IPS-15b (cell line): Measurements from ENCODE around the gene UST.

Source experiments
- H3K27me3 ChIP-seq: one replicate; pipeline ENCODE4 v1.6.1; 2013; ENCODE audit warnings: low read length; ENCODE audit not compliant: control insufficient read depth, insufficient read depth
- H3K36me3 ChIP-seq: one replicate; pipeline ENCODE4 v1.6.1; 2013; ENCODE audit warnings: low read length; ENCODE audit not compliant: control insufficient read depth, insufficient read depth
- H3K4me1 ChIP-seq: one replicate; pipeline ENCODE4 v1.6.1; 2013; ENCODE audit warnings: mild to moderate bottlenecking, low read length; ENCODE audit not compliant: control insufficient read depth, insufficient read depth
- H3K4me3 ChIP-seq: one replicate; pipeline ENCODE4 v1.5.1; 2013; ENCODE audit warnings: low read depth, low read length
- H3K9ac ChIP-seq: one replicate; pipeline ENCODE4 v1.6.1; 2013; ENCODE audit warnings: low read depth, mild to moderate bottlenecking, low read length
- H3K9me3 ChIP-seq: one replicate; pipeline ENCODE4 v1.6.1; 2013; ENCODE audit warnings: mild to moderate bottlenecking, low read length; ENCODE audit not compliant: control insufficient read depth, insufficient read depth

UST gene

GRCh38 chr6:148831064-148831463, 84.2 kb downstream of the UST start:
- H3K4me1 ChIP-seq = peaks cover 4% of the 10 kb centered on the region

GRCh38 chr6:148831531-148831930, 84.7 kb downstream of the UST start:
- H3K4me3 ChIP-seq = no peak overlapping the region

More at GRCh38 chr6:148831064-148831463, 84.2 kb downstream of the UST start:
- no peaks in the 10 kb centered on the region for H3K36me3 ChIP-seq
- no peak overlapping the region for H3K9ac ChIP-seq
- H3K27me3 ChIP-seq = no peaks in the 10 kb centered on the region
- no peak overlapping the region for H3K4me3 ChIP-seq
- no peaks in the 10 kb centered on the region for H3K9me3 ChIP-seq

GRCh38 chr6:148835920-148836441, 89.2 kb downstream of the UST start:
- H3K9ac ChIP-seq = no peak overlapping the region
- H3K27me3 ChIP-seq = no peaks in the 10 kb centered on the region
- H3K36me3 ChIP-seq = no peaks in the 10 kb centered on the region
- peaks cover 6% of the 10 kb centered on the region for H3K4me1 ChIP-seq
- H3K9me3 ChIP-seq = no peaks in the 10 kb centered on the region
- H3K4me3 ChIP-seq = no peak overlapping the region

More at GRCh38 chr6:148831531-148831930, 84.7 kb downstream of the UST start:
- H3K27me3 ChIP-seq = no peaks in the 10 kb centered on the region
- H3K36me3 ChIP-seq = no peaks in the 10 kb centered on the region
- H3K9ac ChIP-seq = no peak overlapping the region
- peaks cover 4% of the 10 kb centered on the region for H3K4me1 ChIP-seq
- no peaks in the 10 kb centered on the region for H3K9me3 ChIP-seq

- H3K36me3 ChIP-seq = no peaks in the 10 kb centered on the region
Measured at GRCh38 chr6:148836751-148837150, 89.9 kb downstream of the UST start.

GRCh38 chr6:148837941-148838340, 91.1 kb downstream of the UST start:
- H3K36me3 ChIP-seq = no peaks in the 10 kb centered on the region
- H3K9ac ChIP-seq = no peak overlapping the region
- no peaks in the 10 kb centered on the region for H3K27me3 ChIP-seq
- no peak overlapping the region for H3K4me3 ChIP-seq
- H3K9me3 ChIP-seq = no peaks in the 10 kb centered on the region
- peaks cover 6% of the 10 kb centered on the region for H3K4me1 ChIP-seq

More at GRCh38 chr6:148836751-148837150, 89.9 kb downstream of the UST start:
- Histone ChIP-seq H3K9ac (no peak overlapping the region), H3K4me1 (peaks cover 6% of the 10 kb centered on the region), H3K4me3 (no peak overlapping the region), H3K27me3 (no peaks in the 10 kb centered on the region), H3K9me3 (no peaks in the 10 kb centered on the region)

- no peak overlapping the region for H3K9ac ChIP-seq
- H3K4me1 ChIP-seq = peaks cover 6% of the 10 kb centered on the region
- H3K27me3 ChIP-seq = no peaks in the 10 kb centered on the region
- no peak overlapping the region for H3K4me3 ChIP-seq
- no peaks in the 10 kb centered on the region for H3K9me3 ChIP-seq
- H3K36me3 ChIP-seq = no peaks in the 10 kb centered on the region
Measured at GRCh38 chr6:148839044-148839443, 92.2 kb downstream of the UST start.

- Histone ChIP-seq H3K27me3 (no peaks in the 10 kb centered on the region), H3K4me1 (peaks cover 6% of the 10 kb centered on the region), H3K9me3 (no peaks in the 10 kb centered on the region), H3K9ac (no peak overlapping the region), H3K36me3 (no peaks in the 10 kb centered on the region), H3K4me3 (no peak overlapping the region)
Measured at GRCh38 chr6:148840256-148840655, 93.4 kb downstream of the UST start.

- Histone ChIP-seq H3K4me3 (no peak overlapping the region), H3K36me3 (no peaks in the 10 kb centered on the region), H3K9me3 (no peaks in the 10 kb centered on the region), H3K27me3 (no peaks in the 10 kb centered on the region), H3K4me1 (peaks cover 6% of the 10 kb centered on the region), H3K9ac (no peak overlapping the region)
Measured at GRCh38 chr6:148842296-148843019, 95.6 kb downstream of the UST start.

- Histone ChIP-seq H3K4me1 (peaks cover under 1% of the 10 kb centered on the region), H3K4me3 (no peak overlapping the region), H3K27me3 (no peaks in the 10 kb centered on the region), H3K9me3 (no peaks in the 10 kb centered on the region), H3K9ac (no peak overlapping the region), H3K36me3 (no peaks in the 10 kb centered on the region)
Measured at GRCh38 chr6:148845464-148845863, 98.6 kb downstream of the UST start.

- Histone ChIP-seq H3K27me3 (no peaks in the 10 kb centered on the region), H3K36me3 (no peaks in the 10 kb centered on the region), H3K4me3 (no peak overlapping the region), H3K9me3 (no peaks in the 10 kb centered on the region), H3K9ac (no peak overlapping the region), H3K4me1 (peaks cover 12% of the 10 kb centered on the region)
Measured at GRCh38 chr6:148846778-148847761, 100.2 kb downstream of the UST start.

GRCh38 chr6:148848915-148849314, 102.1 kb downstream of the UST start:
- Histone ChIP-seq H3K4me3 (no peak overlapping the region), H3K4me1 (peaks cover 12% of the 10 kb centered on the region), H3K36me3 (no peaks in the 10 kb centered on the region), H3K27me3 (no peaks in the 10 kb centered on the region), H3K9me3 (no peaks in the 10 kb centered on the region), H3K9ac (no peak overlapping the region)
